GM12801 (cell line): ENCODE data around the gene DRD4.

Experiments
- CTCF ChIP-seq: IDR thresholded peaks from one replicate; pipeline ENCODE4 v1.5.1; 2011; ENCODE audit warnings: control low read depth; ENCODE audit not compliant: insufficient read length; ENCODE audit errors: extremely low read depth

Gene DRD4

GRCh38 chr11:643849-644738 lies 7.0 kb downstream of the DRD4 start:
- no peak for TF ChIP-seq CTCF

GRCh38 chr11:645536-645935 lies 8.5 kb downstream of the DRD4 start:
- TF ChIP-seq CTCF, result no peak

- TF ChIP-seq CTCF, result no peak
Observed at GRCh38 chr11:646214-646613, 9.1 kb downstream of the DRD4 start.

GRCh38 chr11:650482-650881 lies 13.4 kb downstream of the DRD4 start:
- TF ChIP-seq CTCF, result no peak

- no peak for TF ChIP-seq CTCF
Observed at GRCh38 chr11:653837-654236, 16.8 kb downstream of the DRD4 start.

GRCh38 chr11:655036-655726 lies 18.1 kb downstream of the DRD4 start:
- no peak for TF ChIP-seq CTCF

GRCh38 chr11:656426-656825 lies 19.4 kb downstream of the DRD4 start:
- no peak for TF ChIP-seq CTCF
